Loucy (cell line): ENCODE data around the gene PROZ.
"Not testable (repeated sequence)": the region's sequence is repeated elsewhere in the genome, so short reads cannot be mapped to it uniquely, and the experiment has no call there.

ENCODE experiments used
- H2AFZ ChIP-seq: fragments of 200-600 bp; sonication (generic); 2 replicates; pipeline ENCODE4 v1.6.0; 2016; ENCODE audit warnings: antibody characterized with exemption, mild to moderate bottlenecking, low read length, moderate library complexity
- H3F3A ChIP-seq: fragments of 200-600 bp; 2 replicates; pipeline ENCODE4 v1.6.0; 2016; ENCODE audit warnings: antibody characterized with exemption, low read depth, mild to moderate bottlenecking
- H3K27me3 ChIP-seq: fragments of 200-600 bp; sonication (generic); 2 replicates; pipeline ENCODE4 v1.6.1; 2014; ENCODE audit warnings: low read length, mild to moderate bottlenecking; ENCODE audit not compliant: insufficient read depth, poor library complexity, severe bottlenecking
- H3K36me3 ChIP-seq: fragments of 200-600 bp; sonication (generic); 2 replicates; pipeline ENCODE4 v1.6.1; 2016; ENCODE audit warnings: low read length; ENCODE audit not compliant: insufficient read depth
- H3K4me1 ChIP-seq: fragments of 200-600 bp; sonication (generic); 2 replicates; pipeline ENCODE4 v1.5.1; 2014; ENCODE audit warnings: low read length, mild to moderate bottlenecking; ENCODE audit not compliant: insufficient read depth, poor library complexity, severe bottlenecking
- H3K4me2 ChIP-seq: fragments of 200-600 bp; sonication (generic); 2 replicates; pipeline ENCODE4 v1.6.0; 2014; ENCODE audit warnings: antibody characterized with exemption, low read length, low read depth, mild to moderate bottlenecking; ENCODE audit not compliant: poor library complexity, severe bottlenecking
- H3K4me3 ChIP-seq: fragments of 200-600 bp; sonication (generic); 2 replicates; pipeline ENCODE4 v1.5.1; 2014; ENCODE audit warnings: low read length, mild to moderate bottlenecking, mixed read lengths; ENCODE audit not compliant: poor library complexity, severe bottlenecking
- H3K79me2 ChIP-seq: fragments of 200-600 bp; sonication (generic); 2 replicates; pipeline ENCODE4 v1.6.1; 2014; ENCODE audit warnings: low read length; ENCODE audit not compliant: insufficient read depth
- H3K9ac ChIP-seq: fragments of 200-600 bp; sonication (generic); 2 replicates; pipeline ENCODE4 v1.6.0; 2014; ENCODE audit warnings: mild to moderate bottlenecking, low read depth, low read length, moderate library complexity; ENCODE audit not compliant: poor library complexity, severe bottlenecking
- H3K9me2 ChIP-seq: fragments of 200-600 bp; sonication (generic); replicated peaks from 2 replicates; pipeline ENCODE4 v1.6.1; 2016; ENCODE audit warnings: low read depth, low read length, mixed read lengths
- H3K9me3 ChIP-seq: fragments of 200-600 bp; sonication (generic); 2 replicates; pipeline ENCODE4 v1.6.1; 2014; ENCODE audit warnings: mild to moderate bottlenecking, antibody characterized with exemption, low read length, low read depth; ENCODE audit not compliant: insufficient read depth
- H4K20me1 ChIP-seq: fragments of 200-600 bp; sonication (generic); 2 replicates; pipeline ENCODE4 v1.6.0; 2014; ENCODE audit warnings: antibody characterized with exemption, low read length, mild to moderate bottlenecking; ENCODE audit not compliant: insufficient read depth, poor library complexity, severe bottlenecking
- EZH2phosphoT487 ChIP-seq: fragments of 200-600 bp; IDR thresholded peaks from 2 replicates; pipeline ENCODE4 v1.6.1; 2018; ENCODE audit warnings: antibody characterized with exemption, mild to moderate bottlenecking, moderate library complexity, borderline replicate concordance
- TF ChIP-seq, protein P1 (sequence below): fragments of 200-600 bp; sonication (generic); conservative IDR thresholded peaks from 2 replicates; pipeline ENCODE4 v1.5.1; 2014; ENCODE audit warnings: mild to moderate bottlenecking, antibody characterized with exemption, low read length

Gene PROZ

DNA sequence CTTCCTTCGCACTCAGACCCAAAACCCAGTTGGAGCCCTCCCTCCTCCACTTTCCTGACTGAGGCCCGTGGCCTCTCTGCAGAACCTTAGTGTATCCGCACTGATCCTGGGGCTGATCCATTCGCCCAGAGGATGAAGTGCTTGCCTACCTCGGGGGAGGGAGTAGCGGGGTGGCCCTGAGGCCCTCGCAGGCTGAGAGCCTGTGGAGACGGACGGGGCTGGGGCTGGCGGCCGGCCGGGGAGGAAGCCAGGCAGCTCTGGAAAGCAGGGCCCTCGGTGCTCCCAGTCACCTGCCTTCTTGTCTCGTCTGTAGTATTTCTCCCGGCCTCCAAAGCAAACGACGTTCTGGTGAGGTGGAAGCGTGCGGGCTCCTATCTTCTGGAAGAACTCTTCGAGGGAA lies 1.3 kb downstream of the PROZ start:
- no peaks in the 10 kb centered on the region for H3K9me2 ChIP-seq
- H3K9ac ChIP-seq = no peak overlapping the region
- no peaks in the 10 kb centered on the region for H3F3A ChIP-seq
- no peaks in the 10 kb centered on the region for H3K27me3 ChIP-seq
- H3K4me2 ChIP-seq = no peak overlapping the region
- H2AFZ ChIP-seq = no peak overlapping the region
- H4K20me1 ChIP-seq = no peaks in the 10 kb centered on the region
- no peak overlapping the region for H3K4me3 ChIP-seq
- H3K9me3 ChIP-seq = no peaks in the 10 kb centered on the region
- H3K36me3 ChIP-seq = no peaks in the 10 kb centered on the region
- no peaks in the 10 kb centered on the region for H3K79me2 ChIP-seq
- TF ChIP-seq, protein P1, sequence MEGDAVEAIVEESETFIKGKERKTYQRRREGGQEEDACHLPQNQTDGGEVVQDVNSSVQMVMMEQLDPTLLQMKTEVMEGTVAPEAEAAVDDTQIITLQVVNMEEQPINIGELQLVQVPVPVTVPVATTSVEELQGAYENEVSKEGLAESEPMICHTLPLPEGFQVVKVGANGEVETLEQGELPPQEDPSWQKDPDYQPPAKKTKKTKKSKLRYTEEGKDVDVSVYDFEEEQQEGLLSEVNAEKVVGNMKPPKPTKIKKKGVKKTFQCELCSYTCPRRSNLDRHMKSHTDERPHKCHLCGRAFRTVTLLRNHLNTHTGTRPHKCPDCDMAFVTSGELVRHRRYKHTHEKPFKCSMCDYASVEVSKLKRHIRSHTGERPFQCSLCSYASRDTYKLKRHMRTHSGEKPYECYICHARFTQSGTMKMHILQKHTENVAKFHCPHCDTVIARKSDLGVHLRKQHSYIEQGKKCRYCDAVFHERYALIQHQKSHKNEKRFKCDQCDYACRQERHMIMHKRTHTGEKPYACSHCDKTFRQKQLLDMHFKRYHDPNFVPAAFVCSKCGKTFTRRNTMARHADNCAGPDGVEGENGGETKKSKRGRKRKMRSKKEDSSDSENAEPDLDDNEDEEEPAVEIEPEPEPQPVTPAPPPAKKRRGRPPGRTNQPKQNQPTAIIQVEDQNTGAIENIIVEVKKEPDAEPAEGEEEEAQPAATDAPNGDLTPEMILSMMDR = no peak
- TF ChIP-seq EZH2phosphoT487 = no peak
- peaks cover 4% of the 10 kb centered on the region for H3K4me1 ChIP-seq

DNA sequence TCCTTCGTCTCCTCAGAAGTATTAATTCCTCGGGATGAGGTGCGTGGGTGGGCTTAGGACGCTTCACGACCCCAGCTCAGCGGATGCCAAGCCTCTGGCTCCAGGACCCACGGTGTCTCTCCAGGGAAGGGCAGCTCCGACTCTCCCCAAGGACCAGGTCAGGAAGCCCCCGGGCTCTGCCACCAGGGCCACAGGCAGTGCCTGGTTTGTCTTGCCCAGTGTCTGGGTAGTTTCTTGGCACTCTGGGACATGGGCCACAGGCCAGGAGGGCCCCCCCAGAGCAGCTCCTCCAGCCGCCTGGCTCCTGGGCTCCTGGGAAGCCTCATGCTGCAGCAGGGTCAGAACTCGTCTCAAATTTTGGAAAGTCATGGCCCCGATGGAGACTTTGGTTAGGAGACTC lies 2.5 kb downstream of the PROZ start:
- no peaks in the 10 kb centered on the region for H3K4me1 ChIP-seq
- H3K4me3 ChIP-seq = no peak overlapping the region
- no peak overlapping the region for H3K9ac ChIP-seq
- no peaks in the 10 kb centered on the region for H3K9me2 ChIP-seq
- H3K4me2 ChIP-seq = no peak overlapping the region
- no peaks in the 10 kb centered on the region for H3K9me3 ChIP-seq
- H3F3A ChIP-seq = no peaks in the 10 kb centered on the region
- no peak overlapping the region for H2AFZ ChIP-seq
- H3K27me3 ChIP-seq = no peaks in the 10 kb centered on the region
- H3K79me2 ChIP-seq = no peaks in the 10 kb centered on the region
- H4K20me1 ChIP-seq = no peaks in the 10 kb centered on the region
- TF ChIP-seq EZH2phosphoT487 = no peak
- TF ChIP-seq, protein P1 = no peak
- no peaks in the 10 kb centered on the region for H3K36me3 ChIP-seq

DNA sequence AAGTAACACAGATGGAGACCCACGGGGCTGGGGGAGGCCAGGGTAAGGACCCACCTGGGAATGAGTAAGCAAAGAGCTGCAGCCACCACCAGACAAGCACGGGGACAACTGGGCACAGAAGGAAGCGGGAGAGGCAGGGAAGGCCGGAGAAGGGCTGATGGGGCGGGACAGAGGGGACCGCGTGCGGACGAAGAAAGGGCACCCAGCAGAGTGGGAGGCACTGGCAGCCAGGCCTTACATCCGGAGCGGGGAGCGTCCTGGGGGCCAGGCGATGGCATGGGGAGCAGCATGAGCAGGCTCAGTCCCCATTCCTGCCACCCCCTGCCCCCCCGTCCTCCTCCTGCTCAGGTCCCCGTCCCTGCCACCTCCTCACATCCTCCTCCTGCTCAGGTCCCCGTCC lies 3.0 kb downstream of the PROZ start:
- no peak overlapping the region for H3K4me2 ChIP-seq
- no peaks in the 10 kb centered on the region for H3K4me1 ChIP-seq
- H3K36me3 ChIP-seq = no peaks in the 10 kb centered on the region
- no peaks in the 10 kb centered on the region for H3K9me2 ChIP-seq
- H3K27me3 ChIP-seq = no peaks in the 10 kb centered on the region
- no peak overlapping the region for H3K9ac ChIP-seq
- no peaks in the 10 kb centered on the region for H3F3A ChIP-seq
- TF ChIP-seq, protein P1 = no peak
- TF ChIP-seq EZH2phosphoT487 = no peak
- H3K4me3 ChIP-seq = no peak overlapping the region
- H3K79me2 ChIP-seq = no peaks in the 10 kb centered on the region
- no peaks in the 10 kb centered on the region for H4K20me1 ChIP-seq
- no peak overlapping the region for H2AFZ ChIP-seq
- no peaks in the 10 kb centered on the region for H3K9me3 ChIP-seq

DNA sequence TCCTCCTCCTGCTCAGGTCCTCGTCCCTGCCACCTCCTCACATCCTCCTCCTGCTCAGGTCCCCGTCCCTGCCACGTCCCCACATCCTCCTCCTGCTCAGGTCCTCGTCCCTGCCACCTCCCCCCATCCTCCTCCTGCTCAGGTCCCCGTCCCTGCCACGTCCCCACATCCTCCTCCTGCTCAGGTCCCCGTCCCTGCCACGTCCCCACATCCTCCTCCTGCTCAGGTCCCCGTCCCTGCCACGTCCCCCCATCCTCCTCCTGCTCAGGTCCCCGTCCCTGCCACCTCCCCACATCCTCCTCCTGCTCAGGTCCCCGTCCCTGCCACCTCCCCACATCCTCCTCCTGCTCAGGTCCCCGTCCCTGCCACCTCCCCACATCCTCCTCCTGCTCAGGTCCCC lies 3.5 kb downstream of the PROZ start:
- not testable (repeated sequence) for H3K4me1 ChIP-seq, H3K4me2 ChIP-seq, H4K20me1 ChIP-seq, H3K79me2 ChIP-seq, H3K9me2 ChIP-seq, H2AFZ ChIP-seq, H3K4me3 ChIP-seq, H3F3A ChIP-seq, H3K9ac ChIP-seq, H3K27me3 ChIP-seq, H3K9me3 ChIP-seq, H3K36me3 ChIP-seq
